22Rv1 (cell line): ENCODE data around the gene PADI2.

Source experiments
- CTCF ChIP-seq: fragments of 450-650 bp; IDR thresholded peaks from 2 replicates; pipeline ENCODE4 v1.5.1; 2017; ENCODE audit warnings: mild to moderate bottlenecking
- ZFX ChIP-seq: fragments of 450-650 bp; IDR thresholded peaks from 2 replicates; pipeline ENCODE4 v1.6.1; 2017; ENCODE audit warnings: antibody characterized with exemption, borderline replicate concordance

GRCh38 chr1:17136145-17136544 lies 16.9 kb upstream of the PADI2 start:
- TF ChIP-seq CTCF (no peak), ZFX (no peak)
